Uterus (tissue), 2 donors: ENCODE data around the gene DUSP9.

Experiments used
- POLR2A ChIP-seq, 2 donors: fragments of 450-650 bp; IDR thresholded peaks; one replicate each; pipeline ENCODE4 v1.6.1; 2016; ENCODE audit warnings: antibody characterized with exemption in 2 of 2, mild to moderate bottlenecking in 1 of 2, moderate library complexity in 1 of 2
- TF ChIP-seq, protein P1 (sequence below), 4 experiments: fragments of 200-600 bp in 2 of 4; fragments of 450-650 bp in 2 of 4; sonication (generic) in 2 of 4; IDR thresholded peaks; one replicate each; pipeline ENCODE4 v1.5.1; 2016 to 2019; ENCODE audit warnings: antibody characterized with exemption in 4 of 4, mild to moderate bottlenecking in 2 of 4, moderate library complexity in 1 of 4

GRCh38 chrX:153642655-153643430 lies 4.2 kb upstream of the DUSP9 start:
- TF ChIP-seq, protein P1, sequence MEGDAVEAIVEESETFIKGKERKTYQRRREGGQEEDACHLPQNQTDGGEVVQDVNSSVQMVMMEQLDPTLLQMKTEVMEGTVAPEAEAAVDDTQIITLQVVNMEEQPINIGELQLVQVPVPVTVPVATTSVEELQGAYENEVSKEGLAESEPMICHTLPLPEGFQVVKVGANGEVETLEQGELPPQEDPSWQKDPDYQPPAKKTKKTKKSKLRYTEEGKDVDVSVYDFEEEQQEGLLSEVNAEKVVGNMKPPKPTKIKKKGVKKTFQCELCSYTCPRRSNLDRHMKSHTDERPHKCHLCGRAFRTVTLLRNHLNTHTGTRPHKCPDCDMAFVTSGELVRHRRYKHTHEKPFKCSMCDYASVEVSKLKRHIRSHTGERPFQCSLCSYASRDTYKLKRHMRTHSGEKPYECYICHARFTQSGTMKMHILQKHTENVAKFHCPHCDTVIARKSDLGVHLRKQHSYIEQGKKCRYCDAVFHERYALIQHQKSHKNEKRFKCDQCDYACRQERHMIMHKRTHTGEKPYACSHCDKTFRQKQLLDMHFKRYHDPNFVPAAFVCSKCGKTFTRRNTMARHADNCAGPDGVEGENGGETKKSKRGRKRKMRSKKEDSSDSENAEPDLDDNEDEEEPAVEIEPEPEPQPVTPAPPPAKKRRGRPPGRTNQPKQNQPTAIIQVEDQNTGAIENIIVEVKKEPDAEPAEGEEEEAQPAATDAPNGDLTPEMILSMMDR (IDR thresholded peaks at IDR 0.05), result no peak
- no peak for TF ChIP-seq POLR2A (IDR thresholded peaks at IDR 0.05)
